Hematopoietic multipotent progenitor cell treated with erythropoietin and hydrocortisone succinate and interleukin-3 and kit ligand, for 17 days (in vitro differentiated cells): Measurements from ENCODE around the gene ANKRD42.

ENCODE experiments used
- DNase-seq: peaks from one replicate; pipeline ENCODE4 v3.0.0-alpha.2; 2015; ENCODE audit warnings: low spot score

ANKRD42 gene

GRCh38 chr11:83193315-83194280 is at the start of gene ANKRD42:
TSS of gene ANKRD42 (plus strand) at chr11:83193712. CDS start at chr11:83194671, 959 bp downstream.
- peak; percentile 94 for DNase-seq

GRCh38 chr11:83147895-83148294 is 45.6 kb upstream of the ANKRD42 start:
- DNase-seq = no peak

GRCh38 chr11:83150450-83150849 is 43.1 kb upstream of the ANKRD42 start:
- no peak for DNase-seq

GRCh38 chr11:83151274-83151977 is 42.1 kb upstream of the ANKRD42 start:
- DNase-seq = peak; percentile 85

GRCh38 chr11:83152264-83152663 is 41.2 kb upstream of the ANKRD42 start:
- peak; percentile 38 for DNase-seq

- no peak for DNase-seq
These were observed 39.7 kb upstream of the ANKRD42 start for GRCh38 chr11:83153764-83154163.

- DNase-seq = peak; percentile 99
These were observed 37.1 kb upstream of the ANKRD42 start for GRCh38 chr11:83156144-83156995.

GRCh38 chr11:83156996-83157593 is 36.4 kb upstream of the ANKRD42 start, which contains the start of gene PCF11:
TSS of gene PCF11 (plus strand) at chr11:83157131. CDS start at chr11:83157440, 309 bp downstream.
- DNase-seq = no peak

- peak; percentile 77 for DNase-seq
These were observed 35.7 kb upstream of the ANKRD42 start for GRCh38 chr11:83157594-83158356.

GRCh38 chr11:83158357-83158786 is 35.1 kb upstream of the ANKRD42 start:
- DNase-seq = peak; percentile 70

- DNase-seq = peak; percentile 52
These were observed 34.3 kb upstream of the ANKRD42 start for GRCh38 chr11:83158965-83159901.

GRCh38 chr11:83159902-83160865 is 33.3 kb upstream of the ANKRD42 start:
- peak; percentile 50 for DNase-seq

- DNase-seq = no peak
These were observed 31.8 kb upstream of the ANKRD42 start for GRCh38 chr11:83161610-83162199.

GRCh38 chr11:83162377-83162776 is 31.1 kb upstream of the ANKRD42 start:
- DNase-seq = peak; percentile 37

- peak; percentile 35 for DNase-seq
These were observed 27.2 kb upstream of the ANKRD42 start for GRCh38 chr11:83166193-83166866.

- DNase-seq = no peak
These were observed 24.8 kb upstream of the ANKRD42 start for GRCh38 chr11:83168756-83169155.

GRCh38 chr11:83170865-83171264 is 22.6 kb upstream of the ANKRD42 start:
- no peak for DNase-seq
